Right cardiac atrium (tissue), 5 donors: ENCODE results near the gene PEX5. TPM values are rescaled to one million over a fixed set of nuclear protein-coding genes. Genes with fewer than 3 reads are reported as not detected.

ENCODE experiments used
- ATAC-seq, 2 donors: fragments of 200-7000 bp; cut with Tn5 transposase; one replicate each; pipeline versions ENCODE4 v1.8.0 to v1.9.1; 2020; ENCODE audit warnings: moderate library complexity in 2 of 2, mild to moderate bottlenecking in 1 of 2
- DNase-seq, 3 donors: peaks; one replicate each; pipeline ENCODE4 v3.0.0-alpha.2; 2020
- H3K27ac ChIP-seq: one replicate; pipeline ENCODE4 v1.5.1; 2013; ENCODE audit warnings: mild to moderate bottlenecking, low read length, control low read depth, moderate library complexity
- H3K27me3 ChIP-seq: one replicate; pipeline ENCODE4 v1.6.1; 2013; ENCODE audit not compliant: control insufficient read depth, insufficient read depth
- H3K4me1 ChIP-seq: one replicate; pipeline ENCODE4 v1.6.1; 2013; ENCODE audit warnings: low read length; ENCODE audit not compliant: control insufficient read depth, insufficient read depth
- H3K4me3 ChIP-seq: one replicate; pipeline ENCODE4 v1.5.1; 2013; ENCODE audit warnings: low read length, control low read depth
- H3K9me3 ChIP-seq: one replicate; pipeline ENCODE4 v1.6.1; 2013; ENCODE audit warnings: low read length; ENCODE audit not compliant: control insufficient read depth
- WGBS: extraction: QIAGEN DNeasy Blood & Tissue Kit; methylation state at CpG from one replicate; pipeline ENCODE4 v1.1.7; 2013; 5-methylcytosine and 5-hydroxymethylcytosine counted together
- intact Hi-C, 4 donors: fragments of 100-400 bp; cut with DNase I; formaldehyde crosslinking; loops; one replicate each; pipeline versions ENCODE4 v1.11.0 to v1.14.0; 2022 to 2023
- polyA plus RNA-seq: library from polyadenylated mRNA; stranded (reverse); fragments of 200-250 nt; gene quantifications from one replicate; pipeline ENCODE4 v1.2.3, GENCODE V29; 2013
- total RNA-seq, 4 donors: library from RNA; stranded (reverse); fragmentation: NEBNext Ultra II Directional; extraction: Animal tissue kit (Norgen Biotek cat#: 25700); gene quantifications; one replicate each; pipeline ENCODE4 v1.2.1, GENCODE V29; 2021
- donor health status: healthy with polysubstance abuse.
- donor health status: DM: no; HTN: yes; CAD: no.
- donor health status: DM: no; HTN: no; CAD: no.
- donor health status: DM: no; HTN: yes; CAD: no; lungs with severe emphysema.
- donor health status: DM: yes; HTN: yes; CAD: no.

Gene PEX5
- total and polyA plus RNA-seq, 5 donors: 13.0 to 35.2 (median 24.6) TPM

GRCh38 chr12:7150841-7151240 is 38.6 kb upstream of the PEX5 start:
- no peak overlapping the region for H3K27ac ChIP-seq
- WGBS: 96% methylated on average over 6 of the region's 6 CpGs
- intact Hi-C loops: no loop called here
- ATAC-seq (no peak), DNase-seq (no peak)
- H3K27me3 ChIP-seq: no peaks in the 10 kb centered on the region
- H3K4me3 ChIP-seq: no peak overlapping the region
- no peaks in the 10 kb centered on the region for H3K9me3 ChIP-seq
- no peaks in the 10 kb centered on the region for H3K4me1 ChIP-seq

- Histone ChIP-seq H3K4me1 (no peaks in the 10 kb centered on the region), H3K27ac (no peak overlapping the region), H3K27me3 (no peaks in the 10 kb centered on the region), H3K9me3 (no peaks in the 10 kb centered on the region), H3K4me3 (no peak overlapping the region)
- WGBS: 93% methylated on average over 6 of the region's 6 CpGs
- ATAC-seq (no peak), DNase-seq (no peak)
- intact Hi-C loops: no loop called here
Observed at GRCh38 chr12:7151532-7151931, 38.0 kb upstream of the PEX5 start.

DNA sequence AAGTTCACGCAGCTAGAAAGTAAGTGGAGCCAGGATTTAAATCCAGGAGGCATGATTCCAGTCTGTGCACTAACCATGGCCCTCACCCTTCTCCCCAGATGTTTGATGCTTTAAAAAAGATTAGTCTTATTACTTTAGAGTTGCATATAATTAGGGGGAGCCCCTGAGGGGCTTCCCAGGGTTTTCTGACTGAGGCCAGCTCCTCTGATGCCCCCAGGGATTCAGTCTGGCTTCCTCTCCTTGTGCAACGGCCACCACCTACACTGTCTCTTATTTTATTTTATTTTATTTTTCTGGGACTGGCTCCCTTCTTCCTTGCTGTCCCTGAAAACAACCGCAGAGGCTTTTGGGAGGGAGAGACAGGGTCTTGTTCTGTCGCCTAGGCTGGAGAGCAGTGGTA is 36.7 kb upstream of the PEX5 start:
- no peak overlapping the region for H3K27ac ChIP-seq
- WGBS: 72% methylated on average over 4 of the region's 4 CpGs
- H3K4me1 ChIP-seq: no peaks in the 10 kb centered on the region
- no peak for ATAC-seq
- H3K9me3 ChIP-seq: no peaks in the 10 kb centered on the region
- H3K4me3 ChIP-seq: no peak overlapping the region
- no peaks in the 10 kb centered on the region for H3K27me3 ChIP-seq
- no peak for DNase-seq
- intact Hi-C loops: no loop called here

- intact Hi-C loops: no loop called here
- ATAC-seq: no peak
- WGBS: 89% methylated on average over 6 of the region's 6 CpGs
Observed at GRCh38 chr12:7154042-7154441, 35.4 kb upstream of the PEX5 start.

DNA sequence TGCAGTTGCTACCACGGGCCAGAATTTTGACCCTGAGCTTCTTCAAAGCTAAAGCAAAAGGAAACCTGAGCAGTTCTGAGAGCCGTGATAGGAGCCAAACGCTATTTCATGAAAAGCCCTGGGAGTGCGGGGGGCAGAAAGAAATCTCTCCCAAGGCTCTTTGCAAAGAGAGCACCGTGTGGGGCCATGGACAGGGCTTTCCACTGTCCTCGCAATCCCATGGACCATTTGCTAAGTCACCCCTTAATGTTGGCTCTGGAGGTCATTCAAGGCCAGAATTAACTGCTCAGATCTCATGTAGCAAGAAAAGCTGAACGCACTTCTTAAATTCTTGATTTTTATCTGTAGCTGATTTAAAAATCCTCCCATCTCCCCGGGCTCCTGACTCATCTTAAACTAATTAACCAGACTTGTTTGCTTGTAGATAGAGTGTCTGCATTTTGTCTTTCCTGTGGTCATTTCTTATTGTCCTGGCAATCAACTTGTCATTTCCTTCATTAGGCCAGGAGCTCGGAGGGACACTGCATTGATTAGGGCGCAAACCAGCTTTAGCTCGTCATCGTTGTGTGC is 34.5 kb upstream of the PEX5 start:
- DNase-seq: no peak

More at GRCh38 chr12:7154042-7154441, 35.4 kb upstream of the PEX5 start:
- Histone ChIP-seq H3K9me3 (no peaks in the 10 kb centered on the region), H3K27me3 (no peaks in the 10 kb centered on the region), H3K4me1 (no peaks in the 10 kb centered on the region), H3K4me3 (no peak overlapping the region), H3K27ac (no peak overlapping the region)
- no peak for DNase-seq

DNA sequence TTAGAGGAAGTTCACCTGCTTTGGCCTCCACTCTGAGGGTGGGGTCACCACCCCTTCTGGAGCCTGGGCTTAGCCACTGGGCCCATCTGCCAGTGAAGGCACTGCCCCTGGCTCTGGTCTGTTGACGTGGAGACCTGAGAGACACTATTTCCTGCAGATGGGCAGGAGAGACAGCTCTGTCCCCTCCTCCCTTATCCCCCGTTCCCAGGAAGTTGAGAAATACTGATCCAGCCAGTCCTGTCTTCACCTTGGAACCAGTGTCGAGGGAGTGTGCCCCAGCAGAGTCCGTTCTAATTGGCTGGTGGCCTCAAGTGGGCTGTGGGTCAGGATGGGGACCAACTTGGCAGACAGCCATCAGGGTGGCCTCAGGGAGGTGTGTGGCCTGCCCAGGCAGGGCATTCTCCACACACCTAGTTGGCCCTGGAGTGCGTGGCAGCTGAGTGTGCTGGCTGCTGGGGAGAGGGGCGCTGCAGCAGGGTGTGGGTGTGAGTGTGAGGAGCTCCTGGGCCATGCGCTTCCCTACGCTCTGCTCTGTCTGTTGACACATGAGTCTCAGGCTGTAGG is 33.9 kb upstream of the PEX5 start:
- DNase-seq (no peak), ATAC-seq (peak in 1 of 2 donors; percentile 17)
- intact Hi-C loops: no loop called here
- no peaks in the 10 kb centered on the region for H3K9me3 ChIP-seq
- H3K27me3 ChIP-seq: no peaks in the 10 kb centered on the region
- WGBS: 70% methylated on average over 8 of the region's 8 CpGs
- no peak overlapping the region for H3K27ac ChIP-seq
- H3K4me1 ChIP-seq: no peaks in the 10 kb centered on the region
- H3K4me3 ChIP-seq: no peak overlapping the region

More for the DNA sequence above, 34.5 kb upstream of the PEX5 start:
- H3K9me3 ChIP-seq: no peaks in the 10 kb centered on the region
- no peak for ATAC-seq
- H3K4me1 ChIP-seq: no peaks in the 10 kb centered on the region
- H3K4me3 ChIP-seq: no peak overlapping the region
- intact Hi-C loops: no loop called here
- no peaks in the 10 kb centered on the region for H3K27me3 ChIP-seq
- WGBS: 81% methylated on average over 12 of the region's 12 CpGs
- H3K27ac ChIP-seq: no peak overlapping the region

- H3K27me3 ChIP-seq: no peaks in the 10 kb centered on the region
- DNase-seq (no peak), ATAC-seq (no peak)
- intact Hi-C loops: no loop called here
- no peak overlapping the region for H3K4me3 ChIP-seq
- H3K9me3 ChIP-seq: no peaks in the 10 kb centered on the region
- no peak overlapping the region for H3K27ac ChIP-seq
- 88% methylated on average over 24 of the region's 24 CpGs for WGBS
- H3K4me1 ChIP-seq: no peaks in the 10 kb centered on the region
Observed at GRCh38 chr12:7156259-7157197, 33.0 kb upstream of the PEX5 start.

DNA sequence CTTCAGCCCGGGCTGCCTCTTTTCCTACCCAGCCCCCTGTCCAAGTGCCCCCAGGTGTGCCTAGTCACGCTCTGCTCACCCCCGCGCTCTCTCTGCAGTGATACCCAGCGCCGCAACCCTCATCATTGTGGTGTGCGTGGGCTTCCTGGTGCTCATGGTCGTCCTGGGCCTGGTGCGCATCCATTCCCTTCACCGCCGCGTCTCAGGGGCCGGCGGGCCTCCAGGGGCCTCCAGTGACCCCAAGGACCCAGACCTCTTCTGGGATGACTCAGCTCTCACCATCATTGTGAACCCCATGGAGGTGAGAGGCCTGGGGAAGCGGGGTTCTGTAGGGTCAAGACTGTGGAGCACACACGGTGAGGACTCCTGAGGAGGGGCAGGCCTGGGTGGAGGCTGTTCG is 32.1 kb upstream of the PEX5 start:
- ATAC-seq: no peak
- Histone ChIP-seq H3K27ac (no peak overlapping the region), H3K9me3 (no peaks in the 10 kb centered on the region), H3K4me1 (no peaks in the 10 kb centered on the region), H3K4me3 (no peak overlapping the region), H3K27me3 (no peaks in the 10 kb centered on the region)
- DNase-seq: no peak
- intact Hi-C loops: no loop called here
- 92% methylated on average over 17 of the region's 17 CpGs for WGBS

DNA sequence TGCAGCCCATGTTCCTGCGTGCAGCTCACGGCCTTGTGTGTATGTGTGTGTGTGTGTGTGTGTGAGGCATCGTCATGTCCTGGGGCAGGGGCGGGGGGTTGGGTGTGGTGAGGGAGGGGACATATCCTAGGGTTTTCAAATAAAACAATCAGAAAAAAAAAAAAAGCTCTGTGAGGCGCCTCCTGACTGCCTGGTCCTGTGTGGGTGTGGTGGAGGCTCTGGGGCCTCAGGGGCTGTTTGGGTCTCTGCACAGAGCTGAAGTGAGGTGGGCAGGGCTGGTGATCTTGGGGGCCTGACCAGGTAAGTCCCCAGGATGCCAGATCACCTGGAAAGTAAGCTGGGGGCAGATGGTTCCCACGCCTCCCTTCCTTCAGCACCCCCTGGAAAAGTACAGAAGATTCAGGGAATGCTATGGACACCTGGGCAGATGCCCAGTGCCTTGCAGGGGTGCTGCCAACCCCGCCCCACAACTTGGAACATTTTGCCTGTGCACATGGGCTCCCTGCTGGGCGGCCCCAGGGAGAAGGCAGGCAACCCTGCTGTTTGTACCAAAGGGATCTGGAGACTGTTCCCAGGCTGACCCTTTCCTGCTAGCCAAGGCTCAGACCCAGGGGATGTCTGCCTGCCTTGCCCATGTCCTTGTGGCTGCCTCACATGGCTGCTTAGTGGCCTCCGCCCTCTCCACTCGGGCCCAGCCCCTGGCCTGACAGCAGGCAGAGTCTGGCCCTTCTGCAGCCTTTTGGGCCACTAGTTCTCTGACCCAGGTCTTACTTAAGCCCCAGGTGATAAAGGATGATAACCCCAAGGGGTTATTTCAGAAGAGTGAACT is 30.5 kb upstream of the PEX5 start:
- intact Hi-C loops: no loop called here
- H3K27ac ChIP-seq: no peak overlapping the region
- ATAC-seq: peak in 1 of 2 donors; percentile 11
- no peak overlapping the region for H3K4me3 ChIP-seq
- H3K9me3 ChIP-seq: no peaks in the 10 kb centered on the region
- peak in 2 of 3 donors; percentile 33 to 42 for DNase-seq
- WGBS: 73% methylated on average over 10 of the region's 10 CpGs
- no peaks in the 10 kb centered on the region for H3K27me3 ChIP-seq
- H3K4me1 ChIP-seq: no peaks in the 10 kb centered on the region

DNA sequence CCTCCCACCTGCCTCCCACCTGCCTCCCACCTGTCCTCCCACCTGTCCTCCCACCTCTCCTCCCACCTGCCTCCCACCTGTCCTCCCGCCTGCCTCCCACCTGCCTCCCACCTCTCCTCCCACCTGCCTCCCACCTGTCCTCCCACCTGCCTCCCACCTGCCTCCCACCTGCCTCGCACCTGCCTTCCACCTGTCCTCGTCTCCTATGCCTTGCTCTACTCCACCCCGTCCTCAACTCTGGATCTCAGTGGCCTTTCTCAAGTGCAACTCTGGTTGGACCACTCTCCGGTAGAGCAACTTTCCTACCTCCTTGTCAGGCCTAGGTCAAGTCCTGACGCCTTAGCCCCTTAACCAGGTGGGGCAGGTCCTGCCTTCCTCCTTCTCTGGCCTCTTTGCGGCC is 29.3 kb upstream of the PEX5 start:
- H3K4me3 ChIP-seq: no peak overlapping the region
- no peaks in the 10 kb centered on the region for H3K27me3 ChIP-seq
- intact Hi-C loops: no loop called here
- no peaks in the 10 kb centered on the region for H3K4me1 ChIP-seq
- ATAC-seq (no peak), DNase-seq (no peak)
- no peak overlapping the region for H3K27ac ChIP-seq
- WGBS: 78% methylated on average over 7 of the region's 7 CpGs
- H3K9me3 ChIP-seq: no peaks in the 10 kb centered on the region
